ENCODE results near the gene NEO1. TPM values are rescaled to one million over a fixed set of nuclear protein-coding genes. Genes with fewer than 3 reads are reported as not detected.
A peak's percentile ranks its signal among the peaks of the same experiment; 100 is the strongest.

Gene NEO1
- total and polyA plus RNA-seq, 2 of the 13 experiments (the other 11 are each of a cell fraction or from before 2014, with no cell fraction given) = 8.4 to 11.0 TPM

DNA sequence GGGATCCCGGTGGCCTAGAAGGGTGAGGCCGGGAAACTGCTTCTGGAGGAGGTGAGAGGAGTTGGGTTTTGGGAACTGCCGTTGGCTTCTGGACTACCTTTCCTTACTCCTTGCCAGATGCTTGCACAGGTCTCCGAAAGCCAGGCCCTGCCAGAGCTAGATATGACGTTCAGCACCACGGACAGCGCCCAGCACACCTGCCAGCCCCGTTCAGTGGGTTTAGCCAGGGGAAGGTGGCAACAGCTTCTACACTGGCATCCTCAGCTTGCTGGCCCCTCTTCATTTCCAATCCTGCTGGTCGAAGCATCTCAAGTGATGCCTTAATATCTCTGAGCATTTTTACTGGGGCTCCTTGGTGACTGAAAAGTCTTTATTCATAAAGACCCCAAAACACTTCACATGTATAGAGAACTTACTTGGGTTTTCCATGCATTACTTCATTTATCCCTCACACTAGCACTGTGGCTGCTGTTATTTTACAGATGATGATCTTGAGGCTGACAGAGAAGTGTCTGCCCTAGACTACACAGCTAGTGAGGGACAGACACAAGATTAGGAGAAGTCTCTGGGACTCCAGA is 294.6 kb downstream of the NEO1 start (continued):
- TF ChIP-seq ZSCAN20 (CRISPR knock-in tag; IDR thresholded peaks at IDR 0.05; ENCODE audit: borderline replicate concordance) = 0 out of 2 replicates have a peak, but pooled peaks have one; percentile 49
- peak; percentile 86 for TF ChIP-seq ZNF331 (CRISPR knock-in tag; IDR thresholded peaks at IDR 0.05)
- peak; percentile 77 for TF ChIP-seq ZNF574 (CRISPR knock-in tag; IDR thresholded peaks at IDR 0.05)
- TF ChIP-seq, protein P1, sequence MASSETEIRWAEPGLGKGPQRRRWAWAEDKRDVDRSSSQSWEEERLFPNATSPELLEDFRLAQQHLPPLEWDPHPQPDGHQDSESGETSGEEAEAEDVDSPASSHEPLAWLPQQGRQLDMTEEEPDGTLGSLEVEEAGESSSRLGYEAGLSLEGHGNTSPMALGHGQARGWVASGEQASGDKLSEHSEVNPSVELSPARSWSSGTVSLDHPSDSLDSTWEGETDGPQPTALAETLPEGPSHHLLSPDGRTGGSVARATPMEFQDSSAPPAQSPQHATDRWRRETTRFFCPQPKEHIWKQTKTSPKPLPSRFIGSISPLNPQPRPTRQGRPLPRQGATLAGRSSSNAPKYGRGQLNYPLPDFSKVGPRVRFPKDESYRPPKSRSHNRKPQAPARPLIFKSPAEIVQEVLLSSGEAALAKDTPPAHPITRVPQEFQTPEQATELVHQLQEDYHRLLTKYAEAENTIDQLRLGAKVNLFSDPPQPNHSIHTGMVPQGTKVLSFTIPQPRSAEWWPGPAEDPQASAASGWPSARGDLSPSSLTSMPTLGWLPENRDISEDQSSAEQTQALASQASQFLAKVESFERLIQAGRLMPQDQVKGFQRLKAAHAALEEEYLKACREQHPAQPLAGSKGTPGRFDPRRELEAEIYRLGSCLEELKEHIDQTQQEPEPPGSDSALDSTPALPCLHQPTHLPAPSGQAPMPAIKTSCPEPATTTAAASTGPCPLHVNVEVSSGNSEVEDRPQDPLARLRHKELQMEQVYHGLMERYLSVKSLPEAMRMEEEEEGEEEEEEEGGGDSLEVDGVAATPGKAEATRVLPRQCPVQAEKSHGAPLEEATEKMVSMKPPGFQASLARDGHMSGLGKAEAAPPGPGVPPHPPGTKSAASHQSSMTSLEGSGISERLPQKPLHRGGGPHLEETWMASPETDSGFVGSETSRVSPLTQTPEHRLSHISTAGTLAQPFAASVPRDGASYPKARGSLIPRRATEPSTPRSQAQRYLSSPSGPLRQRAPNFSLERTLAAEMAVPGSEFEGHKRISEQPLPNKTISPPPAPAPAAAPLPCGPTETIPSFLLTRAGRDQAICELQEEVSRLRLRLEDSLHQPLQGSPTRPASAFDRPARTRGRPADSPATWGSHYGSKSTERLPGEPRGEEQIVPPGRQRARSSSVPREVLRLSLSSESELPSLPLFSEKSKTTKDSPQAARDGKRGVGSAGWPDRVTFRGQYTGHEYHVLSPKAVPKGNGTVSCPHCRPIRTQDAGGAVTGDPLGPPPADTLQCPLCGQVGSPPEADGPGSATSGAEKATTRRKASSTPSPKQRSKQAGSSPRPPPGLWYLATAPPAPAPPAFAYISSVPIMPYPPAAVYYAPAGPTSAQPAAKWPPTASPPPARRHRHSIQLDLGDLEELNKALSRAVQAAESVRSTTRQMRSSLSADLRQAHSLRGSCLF (CRISPR knock-in tag; IDR thresholded peaks at IDR 0.05; ENCODE audit: borderline replicate concordance) = peak; percentile 56; the same call in 1 of the 2 replicates
- peak; percentile 79; the same call in 1 of the 2 replicates for TF ChIP-seq AHR (CRISPR knock-in tag; IDR thresholded peaks at IDR 0.05)
- TF ChIP-seq, protein P2, sequence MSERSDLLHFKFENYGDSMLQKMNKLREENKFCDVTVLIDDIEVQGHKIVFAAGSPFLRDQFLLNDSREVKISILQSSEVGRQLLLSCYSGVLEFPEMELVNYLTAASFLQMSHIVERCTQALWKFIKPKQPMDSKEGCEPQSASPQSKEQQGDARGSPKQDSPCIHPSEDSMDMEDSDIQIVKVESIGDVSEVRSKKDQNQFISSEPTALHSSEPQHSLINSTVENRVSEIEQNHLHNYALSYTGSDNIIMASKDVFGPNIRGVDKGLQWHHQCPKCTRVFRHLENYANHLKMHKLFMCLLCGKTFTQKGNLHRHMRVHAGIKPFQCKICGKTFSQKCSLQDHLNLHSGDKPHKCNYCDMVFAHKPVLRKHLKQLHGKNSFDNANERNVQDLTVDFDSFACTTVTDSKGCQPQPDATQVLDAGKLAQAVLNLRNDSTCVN (CRISPR knock-in tag; IDR thresholded peaks at IDR 0.05; ENCODE audit: borderline replicate concordance) = peak; percentile 85
- TF ChIP-seq SP140L (CRISPR knock-in tag; IDR thresholded peaks at IDR 0.05; ENCODE audit: borderline replicate concordance) = peak; percentile 86; the same call in 1 of the 2 replicates
- no peak for TF ChIP-seq BCLAF1 (IDR thresholded peaks at IDR 0.05)
- TF ChIP-seq ISX (CRISPR knock-in tag; conservative IDR thresholded peaks at IDR 0.05) = 0 out of 2 replicates have a peak, but pooled peaks have one; percentile 60
- TF ChIP-seq, protein P3, sequence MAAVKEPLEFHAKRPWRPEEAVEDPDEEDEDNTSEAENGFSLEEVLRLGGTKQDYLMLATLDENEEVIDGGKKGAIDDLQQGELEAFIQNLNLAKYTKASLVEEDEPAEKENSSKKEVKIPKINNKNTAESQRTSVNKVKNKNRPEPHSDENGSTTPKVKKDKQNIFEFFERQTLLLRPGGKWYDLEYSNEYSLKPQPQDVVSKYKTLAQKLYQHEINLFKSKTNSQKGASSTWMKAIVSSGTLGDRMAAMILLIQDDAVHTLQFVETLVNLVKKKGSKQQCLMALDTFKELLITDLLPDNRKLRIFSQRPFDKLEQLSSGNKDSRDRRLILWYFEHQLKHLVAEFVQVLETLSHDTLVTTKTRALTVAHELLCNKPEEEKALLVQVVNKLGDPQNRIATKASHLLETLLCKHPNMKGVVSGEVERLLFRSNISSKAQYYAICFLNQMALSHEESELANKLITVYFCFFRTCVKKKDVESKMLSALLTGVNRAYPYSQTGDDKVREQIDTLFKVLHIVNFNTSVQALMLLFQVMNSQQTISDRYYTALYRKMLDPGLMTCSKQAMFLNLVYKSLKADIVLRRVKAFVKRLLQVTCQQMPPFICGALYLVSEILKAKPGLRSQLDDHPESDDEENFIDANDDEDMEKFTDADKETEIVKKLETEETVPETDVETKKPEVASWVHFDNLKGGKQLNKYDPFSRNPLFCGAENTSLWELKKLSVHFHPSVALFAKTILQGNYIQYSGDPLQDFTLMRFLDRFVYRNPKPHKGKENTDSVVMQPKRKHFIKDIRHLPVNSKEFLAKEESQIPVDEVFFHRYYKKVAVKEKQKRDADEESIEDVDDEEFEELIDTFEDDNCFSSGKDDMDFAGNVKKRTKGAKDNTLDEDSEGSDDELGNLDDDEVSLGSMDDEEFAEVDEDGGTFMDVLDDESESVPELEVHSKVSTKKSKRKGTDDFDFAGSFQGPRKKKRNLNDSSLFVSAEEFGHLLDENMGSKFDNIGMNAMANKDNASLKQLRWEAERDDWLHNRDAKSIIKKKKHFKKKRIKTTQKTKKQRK (IDR thresholded peaks at IDR 0.05; ENCODE audit: low read length) = no peak
- TF ChIP-seq MTF1 (CRISPR knock-in tag; IDR thresholded peaks at IDR 0.05) = peak; percentile 48; the same call in 1 of the 2 replicates
- TF ChIP-seq SAFB2 (CRISPR knock-in tag; IDR thresholded peaks at IDR 0.05; ENCODE audit: borderline replicate concordance, low read depth) = no peak
- TF ChIP-seq ZNF441 (CRISPR knock-in tag; IDR thresholded peaks at IDR 0.05; ENCODE audit: borderline replicate concordance) = peak; percentile 54; the same call in 1 of the 2 replicates
